Ishikawa (cell line): ENCODE data around the gene CDX1.

Source experiments
- CEBPB ChIP-seq: IDR thresholded peaks from 2 replicates; pipeline ENCODE4 v1.6.1; 2012
- CREB1 ChIP-seq: IDR thresholded peaks from 2 replicates; pipeline ENCODE4 v1.6.1; 2012; ENCODE audit warnings: low read depth
- EGR1 ChIP-seq: IDR thresholded peaks from 2 replicates; pipeline ENCODE4 v1.6.1; 2012
- EP300 ChIP-seq: IDR thresholded peaks from 2 replicates; pipeline ENCODE4 v1.6.1; 2012; ENCODE audit warnings: borderline replicate concordance
- FOXM1 ChIP-seq: IDR thresholded peaks from 2 replicates; pipeline ENCODE4 v1.6.1; 2012; ENCODE audit warnings: low read depth, borderline replicate concordance
- MAX ChIP-seq: IDR thresholded peaks from 2 replicates; pipeline ENCODE4 v1.6.1; 2012
- NFIC ChIP-seq: IDR thresholded peaks from 2 replicates; pipeline ENCODE4 v1.6.1; 2012
- RAD21 ChIP-seq: IDR thresholded peaks from 2 replicates; pipeline ENCODE4 v1.6.1; 2012; ENCODE audit warnings: low read depth
- REST ChIP-seq: IDR thresholded peaks from 2 replicates; pipeline ENCODE4 v1.6.1; 2012; ENCODE audit warnings: low read depth, mild to moderate bottlenecking
- TAF1 ChIP-seq: IDR thresholded peaks from 2 replicates; pipeline ENCODE4 v1.6.1; 2012; ENCODE audit warnings: low read depth, mild to moderate bottlenecking
- TCF12 ChIP-seq: IDR thresholded peaks from 2 replicates; pipeline ENCODE4 v1.6.1; 2012; ENCODE audit warnings: low read depth
- TEAD4 ChIP-seq: IDR thresholded peaks from 2 replicates; pipeline ENCODE4 v1.6.1; 2012
- USF1 ChIP-seq: IDR thresholded peaks from 2 replicates; pipeline ENCODE4 v1.6.1; 2012
- YY1 ChIP-seq: IDR thresholded peaks from 2 replicates; pipeline ENCODE4 v1.6.1; 2012; ENCODE audit warnings: low read depth
- ZBTB7A ChIP-seq: IDR thresholded peaks from 2 replicates; pipeline ENCODE4 v1.6.1; 2012; ENCODE audit warnings: low read depth

CDX1 gene

GRCh38 chr5:150206098-150206778 lies 39.7 kb downstream of the CDX1 start:
- TF ChIP-seq TAF1 (no peak), EGR1 (no peak)

GRCh38 chr5:150206779-150207115 lies 40.2 kb downstream of the CDX1 start:
- TF ChIP-seq TEAD4: no peak
- TF ChIP-seq EP300: no peak
- TF ChIP-seq REST: no peak
- TF ChIP-seq TAF1: no peak

- TF ChIP-seq TEAD4: no peak
- TF ChIP-seq TCF12: no peak
- TF ChIP-seq USF1: no peak
- TF ChIP-seq RAD21: no peak
- TF ChIP-seq YY1: no peak
- no peak for TF ChIP-seq CREB1
- no peak for TF ChIP-seq CEBPB
- no peak for TF ChIP-seq REST
- no peak for TF ChIP-seq NFIC
- TF ChIP-seq TAF1: no peak
- TF ChIP-seq ZBTB7A: no peak
- no peak for TF ChIP-seq EGR1
- no peak for TF ChIP-seq MAX
- TF ChIP-seq EP300: no peak
- no peak for TF ChIP-seq FOXM1
Measured at GRCh38 chr5:150208187-150209098, 41.9 kb downstream of the CDX1 start.

GRCh38 chr5:150209099-150209635 lies 42.6 kb downstream of the CDX1 start:
- TF ChIP-seq CREB1: no peak
- no peak for TF ChIP-seq EP300
- TF ChIP-seq ZBTB7A: no peak
- TF ChIP-seq YY1: no peak
- no peak for TF ChIP-seq MAX
- no peak for TF ChIP-seq USF1
- TF ChIP-seq TCF12: no peak
- TF ChIP-seq TEAD4: no peak
- no peak for TF ChIP-seq EGR1
- TF ChIP-seq REST: no peak
- no peak for TF ChIP-seq NFIC
